A549 (cell line): ENCODE measurements around the gene CLDN34.
A peak's percentile ranks its signal among the peaks of the same experiment; 100 is the strongest.

Source experiments
- CTCF ChIP-seq: fragments of >200 bp; sonication (Bioruptor Twin); formaldehyde crosslinking; IDR thresholded peaks from 3 replicates; pipeline ENCODE4 v1.5.1; 2016
- MYC ChIP-seq: IDR thresholded peaks from 2 replicates; pipeline ENCODE4 v1.6.1; 2012; ENCODE audit warnings: mild to moderate bottlenecking, inconsistent platforms, low read length, improper control_type of control experiment, borderline replicate concordance
- POLR2A ChIP-seq: IDR thresholded peaks from 2 replicates; pipeline ENCODE4 v1.6.1; 2012; ENCODE audit warnings: mild to moderate bottlenecking, low read length
- REST ChIP-seq: fragments of 200-600 bp; sonication (generic); IDR thresholded peaks from 2 replicates; pipeline ENCODE4 v1.6.1; 2016; ENCODE audit warnings: antibody characterized with exemption, mild to moderate bottlenecking, moderate library complexity
- SMC3 ChIP-seq: fragments of >200 bp; sonication (Bioruptor Twin); formaldehyde crosslinking; IDR thresholded peaks from 3 replicates; pipeline ENCODE4 v1.6.1; 2018; ENCODE audit warnings: inconsistent platforms

GRCh38 chrX:10014462-10015354, 47.5 kb downstream of the CLDN34 start:
- TF ChIP-seq CTCF (no peak), SMC3 (no peak; the same call in none of the 3 replicates), REST (no peak), MYC (peak; percentile 41; the same call in 1 of the 2 replicates), POLR2A (peak; percentile 25; the same call in 1 of the 2 replicates)
